ENCODE measurements around the gene RGMB. TPM values are rescaled to one million over a fixed set of nuclear protein-coding genes. Genes with fewer than 3 reads are reported as not detected.

The RGMB gene
- total and polyA plus RNA-seq, 2 of the 13 experiments (the other 11 are each of a cell fraction or from before 2014, with no cell fraction given) = 3.0 to 3.8 TPM

DNA sequence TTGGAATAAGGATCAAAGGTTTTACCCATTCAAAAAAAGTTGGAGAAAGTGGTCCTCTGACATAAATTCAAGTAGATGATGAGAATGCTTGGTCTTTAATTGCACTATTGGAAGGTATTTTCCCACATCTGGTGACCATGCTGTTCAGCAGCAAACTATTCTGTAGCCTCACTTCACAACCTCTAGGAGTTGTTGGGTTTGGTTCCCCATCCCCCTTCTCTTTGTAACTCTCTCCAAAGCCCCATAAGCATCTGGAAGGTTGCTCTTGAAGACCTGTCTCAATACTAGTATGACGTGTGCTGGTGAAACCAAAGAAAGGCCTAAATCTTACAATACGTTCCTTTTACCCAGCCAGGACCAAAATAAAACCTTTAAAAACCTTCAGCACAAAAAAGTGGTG lies 8.5 kb downstream of the RGMB start:
- H3K4me3 ChIP-seq (replicated peaks in 1 of 3; ENCODE audit: insufficient read depth in 1 of 3, low read depth in 2 of 3, low read length in 3 of 3) = no peak overlapping the region
- 93% methylated on average over 2 of the region's 2 CpGs for WGBS (ENCODE audit: low lambda C conversion rate)

DNA sequence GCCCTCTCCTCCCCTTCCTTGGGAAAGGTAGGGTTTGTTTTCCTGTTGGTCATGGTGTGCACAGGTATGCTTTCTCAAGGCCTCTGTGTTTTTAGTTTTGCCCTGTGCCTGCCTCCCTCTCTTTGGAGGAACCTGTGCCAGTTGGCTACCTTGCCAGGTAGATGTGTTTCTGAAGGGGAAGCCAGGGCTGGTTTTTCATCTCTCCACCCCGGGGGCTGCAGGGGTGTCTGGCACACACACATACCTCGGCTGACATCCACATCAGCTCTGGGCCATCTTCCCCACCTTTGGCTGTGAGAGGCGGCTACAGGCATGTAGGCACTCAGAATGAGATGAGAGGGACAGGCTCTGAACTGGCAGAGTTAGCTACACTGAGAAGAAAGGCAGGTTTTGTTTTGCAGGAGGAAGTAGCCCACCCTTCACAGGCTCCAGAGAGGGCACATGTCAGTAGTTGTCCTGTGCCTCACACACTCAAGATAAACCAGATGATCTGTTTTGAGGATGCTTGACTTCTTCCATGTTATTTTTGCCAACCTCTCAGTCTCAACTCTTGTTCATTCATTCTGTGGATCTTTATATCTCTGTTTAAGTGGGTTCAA lies 9.7 kb downstream of the RGMB start:
- CTCF ChIA-PET (ENCODE audit: low intra/inter-chr PET ratio, low total read pairs) = no interaction called here
- in situ Hi-C loops (cut with HindIII; ENCODE audit: extremely low pct_ligation_motif_present, low pct_unique_long_range_greater_than_20kb) = no loop called here
- Histone ChIP-seq H3K4me3 (replicated peaks in 1 of 3; ENCODE audit: insufficient read depth in 1 of 3, low read depth in 2 of 3, low read length in 3 of 3) (no peak overlapping the region), H3K4me1 (ENCODE audit: insufficient read depth, low read length) (peaks cover 29% of the 10 kb centered on the region), H3K27ac (ENCODE audit: extremely low read length, insufficient read depth, low read length) (no peak overlapping the region), H3K79me2 (ENCODE audit: insufficient read depth, low read length) (peaks cover 21% of the 10 kb centered on the region), H3K27me3 (ENCODE audit: control insufficient read depth in 1 of 2, insufficient read depth in 2 of 2, low read length in 2 of 2) (no peaks in the 10 kb centered on the region), H4K20me1 (ENCODE audit: insufficient read depth, low read length) (0 out of 2 replicates have a peak, but pooled peaks cover 3% of the 10 kb centered on the region), H3K9ac (ENCODE audit: insufficient read depth, low read depth, low read length) (no peak overlapping the region), H2AFZ (ENCODE audit: low read length) (no peak overlapping the region), H3K9me3 (ENCODE audit: low read length) (no peaks in the 10 kb centered on the region), H3K4me2 (ENCODE audit: low read depth, low read length) (no peak overlapping the region), H3K36me3 (replicated peaks in 1 of 2; ENCODE audit: control insufficient read depth in 1 of 2, insufficient read depth in 2 of 2, low read length in 2 of 2) (peaks cover 12 to 31% of the 10 kb centered on the region in 2 experiments; a peak in 4 of 5 replicates)
- no peak for DNase-seq (ENCODE audit: low spot score)
- FAIRE-seq = no peak
- no peak for ATAC-seq
- POLR2A ChIA-PET = no interaction called here
- intact Hi-C loops (cut with micrococcal nuclease; ENCODE audit: unreplicated experiment) = no loop called here
- BruUV-seq (replicated peaks) = no TSS peak
- WGBS (ENCODE audit: low lambda C conversion rate) = 100% methylated on average over 1 of the region's 3 CpGs
- TF ChIP-seq CCAR2 (optimal IDR thresholded peaks at IDR 0.05; ENCODE audit: low read depth, low read length) = no peak
- no peak for TF ChIP-seq SIX1 (CRISPR knock-in tag; IDR thresholded peaks at IDR 0.05; ENCODE audit: borderline replicate concordance)
- TF ChIP-seq, protein P1, sequence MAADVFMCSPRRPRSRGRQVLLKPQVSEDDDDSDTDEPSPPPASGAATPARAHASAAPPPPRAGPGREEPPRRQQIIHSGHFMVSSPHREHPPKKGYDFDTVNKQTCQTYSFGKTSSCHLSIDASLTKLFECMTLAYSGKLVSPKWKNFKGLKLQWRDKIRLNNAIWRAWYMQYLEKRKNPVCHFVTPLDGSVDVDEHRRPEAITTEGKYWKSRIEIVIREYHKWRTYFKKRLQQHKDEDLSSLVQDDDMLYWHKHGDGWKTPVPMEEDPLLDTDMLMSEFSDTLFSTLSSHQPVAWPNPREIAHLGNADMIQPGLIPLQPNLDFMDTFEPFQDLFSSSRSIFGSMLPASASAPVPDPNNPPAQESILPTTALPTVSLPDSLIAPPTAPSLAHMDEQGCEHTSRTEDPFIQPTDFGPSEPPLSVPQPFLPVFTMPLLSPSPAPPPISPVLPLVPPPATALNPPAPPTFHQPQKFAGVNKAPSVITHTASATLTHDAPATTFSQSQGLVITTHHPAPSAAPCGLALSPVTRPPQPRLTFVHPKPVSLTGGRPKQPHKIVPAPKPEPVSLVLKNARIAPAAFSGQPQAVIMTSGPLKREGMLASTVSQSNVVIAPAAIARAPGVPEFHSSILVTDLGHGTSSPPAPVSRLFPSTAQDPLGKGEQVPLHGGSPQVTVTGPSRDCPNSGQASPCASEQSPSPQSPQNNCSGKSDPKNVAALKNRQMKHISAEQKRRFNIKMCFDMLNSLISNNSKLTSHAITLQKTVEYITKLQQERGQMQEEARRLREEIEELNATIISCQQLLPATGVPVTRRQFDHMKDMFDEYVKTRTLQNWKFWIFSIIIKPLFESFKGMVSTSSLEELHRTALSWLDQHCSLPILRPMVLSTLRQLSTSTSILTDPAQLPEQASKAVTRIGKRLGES (CRISPR knock-in tag; IDR thresholded peaks at IDR 0.05; ENCODE audit: borderline replicate concordance) = no peak
- TF ChIP-seq RCOR2 (CRISPR knock-in tag; IDR thresholded peaks at IDR 0.05) = no peak
- no peak for TF ChIP-seq RAD51 (IDR thresholded peaks at IDR 0.05; ENCODE audit: borderline replicate concordance)
- no peak for TF ChIP-seq SRSF4 (IDR thresholded peaks at IDR 0.05; ENCODE audit: low read depth, low read length, poor library complexity, severe bottlenecking)
- no peak for TF ChIP-seq ZNF326 (CRISPR knock-in tag; IDR thresholded peaks at IDR 0.05; ENCODE audit: borderline replicate concordance)
- TF ChIP-seq AKAP8 (CRISPR knock-in tag; IDR thresholded peaks at IDR 0.05) = no peak
- TF ChIP-seq ASH2L (IDR thresholded peaks at IDR 0.05; ENCODE audit: insufficient read length, low read depth, low read length) = no peak

More for the DNA sequence above, 8.5 kb downstream of the RGMB start:
- peaks cover 28% of the 10 kb centered on the region for H3K79me2 ChIP-seq (ENCODE audit: insufficient read depth, low read length)
- ChIA-PET CTCF (ENCODE audit: low intra/inter-chr PET ratio, low total read pairs) (no interaction called here), POLR2A (no interaction called here)
- H3K4me1 ChIP-seq (ENCODE audit: insufficient read depth, low read length) = peaks cover 39% of the 10 kb centered on the region
- no peak for TF ChIP-seq ZNF563 (CRISPR knock-in tag; IDR thresholded peaks at IDR 0.05)
- TF ChIP-seq GTF2F1 (IDR thresholded peaks at IDR 0.05; ENCODE audit: low read length) = no peak
- no peak for TF ChIP-seq SCMH1 (CRISPR knock-in tag; IDR thresholded peaks at IDR 0.05; ENCODE audit: borderline replicate concordance)
- TF ChIP-seq ZNF660 (CRISPR knock-in tag; IDR thresholded peaks at IDR 0.05; ENCODE audit: borderline replicate concordance, low read depth) = no peak
- no peak for TF ChIP-seq KLF16 (CRISPR knock-in tag; IDR thresholded peaks at IDR 0.05)
- no peak for TF ChIP-seq AKAP8 (CRISPR knock-in tag; IDR thresholded peaks at IDR 0.05)
- TF ChIP-seq ZNF790 (CRISPR knock-in tag; IDR thresholded peaks at IDR 0.05; ENCODE audit: borderline replicate concordance) = no peak
- TF ChIP-seq GTF3A (CRISPR knock-in tag; conservative IDR thresholded peaks at IDR 0.05) = no peak
- no peak for TF ChIP-seq ZNF282 (IDR thresholded peaks at IDR 0.05; ENCODE audit: partially characterized antibody)
- TF ChIP-seq, protein P2, sequence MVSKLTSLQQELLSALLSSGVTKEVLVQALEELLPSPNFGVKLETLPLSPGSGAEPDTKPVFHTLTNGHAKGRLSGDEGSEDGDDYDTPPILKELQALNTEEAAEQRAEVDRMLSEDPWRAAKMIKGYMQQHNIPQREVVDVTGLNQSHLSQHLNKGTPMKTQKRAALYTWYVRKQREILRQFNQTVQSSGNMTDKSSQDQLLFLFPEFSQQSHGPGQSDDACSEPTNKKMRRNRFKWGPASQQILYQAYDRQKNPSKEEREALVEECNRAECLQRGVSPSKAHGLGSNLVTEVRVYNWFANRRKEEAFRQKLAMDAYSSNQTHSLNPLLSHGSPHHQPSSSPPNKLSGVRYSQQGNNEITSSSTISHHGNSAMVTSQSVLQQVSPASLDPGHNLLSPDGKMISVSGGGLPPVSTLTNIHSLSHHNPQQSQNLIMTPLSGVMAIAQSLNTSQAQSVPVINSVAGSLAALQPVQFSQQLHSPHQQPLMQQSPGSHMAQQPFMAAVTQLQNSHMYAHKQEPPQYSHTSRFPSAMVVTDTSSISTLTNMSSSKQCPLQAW (CRISPR knock-in tag; IDR thresholded peaks at IDR 0.05) = no peak
- no peak for TF ChIP-seq ZNF724P (CRISPR knock-in tag; IDR thresholded peaks at IDR 0.05; ENCODE audit: borderline replicate concordance)
- peaks cover 12 to 22% of the 10 kb centered on the region in 2 experiments; a peak in 4 of 5 replicates for H3K36me3 ChIP-seq (replicated peaks in 1 of 2; ENCODE audit: control insufficient read depth in 1 of 2, insufficient read depth in 2 of 2, low read length in 2 of 2)
- no peak overlapping the region for H3K4me2 ChIP-seq (ENCODE audit: low read depth, low read length)
- H3K9me3 ChIP-seq (ENCODE audit: low read length) = no peaks in the 10 kb centered on the region
- H3K27me3 ChIP-seq (ENCODE audit: control insufficient read depth in 1 of 2, insufficient read depth in 2 of 2, low read length in 2 of 2) = no peaks in the 10 kb centered on the region
- H3K27ac ChIP-seq (ENCODE audit: extremely low read length, insufficient read depth, low read length) = no peak overlapping the region
- H4K20me1 ChIP-seq (ENCODE audit: insufficient read depth, low read length) = 0 out of 2 replicates have a peak, but pooled peaks cover 3% of the 10 kb centered on the region
- in situ Hi-C loops (cut with HindIII; ENCODE audit: extremely low pct_ligation_motif_present, low pct_unique_long_range_greater_than_20kb) (no loop called here), intact Hi-C loops (cut with micrococcal nuclease; ENCODE audit: unreplicated experiment) (no loop called here)
- ATAC-seq = no peak
- FAIRE-seq = no peak
- DNase-seq (ENCODE audit: low spot score) = no peak
- H2AFZ ChIP-seq (ENCODE audit: low read length) = no peak overlapping the region
- no TSS peak for BruUV-seq (replicated peaks)
- no peak overlapping the region for H3K9ac ChIP-seq (ENCODE audit: insufficient read depth, low read depth, low read length)

Measured in HepG2 (cell line).